ENCODE data around the gene TMED7.
"Not testable (repeated sequence)": the region's sequence is repeated elsewhere in the genome, so short reads cannot be mapped to it uniquely, and the experiment has no call there.

TMED7 gene

GRCh38 chr5:115625579-115626444 is at the start of gene TMED7:
Gene TMED7 (minus strand): TSS chr5:115626036. CDS start chr5:115625792, 244 bp downstream.
- Histone ChIP-seq H3K4me1 (ENCODE audit: insufficient read depth, low read length) (peaks cover 18% of the 10 kb centered on the region), H3K9me3 (ENCODE audit: control insufficient read depth, insufficient read depth, low read length) (no peaks in the 10 kb centered on the region), H3K9ac (ENCODE audit: low read depth, low read length) (peak within 1 kb of the TSS; percentile 93), H3K36me3 (ENCODE audit: insufficient read depth, low read length) (no peaks in the 10 kb centered on the region)

DNA sequence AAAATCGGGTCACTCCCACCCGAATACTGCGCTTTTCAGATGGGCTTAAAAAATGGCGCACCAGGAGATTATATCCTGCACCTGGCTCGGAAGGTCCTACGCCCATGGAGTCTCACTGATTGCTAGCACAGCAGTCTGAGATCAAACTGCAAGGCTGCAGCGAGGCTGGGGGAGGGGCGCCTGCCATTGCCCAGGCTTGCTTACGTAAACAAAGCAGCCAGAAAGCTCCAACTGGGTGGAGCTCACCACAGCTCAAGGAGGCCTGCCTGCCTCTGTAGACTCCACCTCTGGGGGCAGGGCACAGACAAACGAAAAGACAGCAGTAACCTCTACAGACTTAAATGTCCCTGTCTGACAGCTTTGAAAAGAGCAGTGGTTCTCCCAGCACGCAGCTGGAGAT is 48.9 kb upstream of the TMED7 start:
- not testable (repeated sequence) for H3K9ac ChIP-seq (ENCODE audit: low read depth, low read length); H3K4me1 ChIP-seq (ENCODE audit: insufficient read depth, low read length); H3K9me3 ChIP-seq (ENCODE audit: control insufficient read depth, insufficient read depth, low read length); H3K36me3 ChIP-seq (ENCODE audit: insufficient read depth, low read length)

DNA sequence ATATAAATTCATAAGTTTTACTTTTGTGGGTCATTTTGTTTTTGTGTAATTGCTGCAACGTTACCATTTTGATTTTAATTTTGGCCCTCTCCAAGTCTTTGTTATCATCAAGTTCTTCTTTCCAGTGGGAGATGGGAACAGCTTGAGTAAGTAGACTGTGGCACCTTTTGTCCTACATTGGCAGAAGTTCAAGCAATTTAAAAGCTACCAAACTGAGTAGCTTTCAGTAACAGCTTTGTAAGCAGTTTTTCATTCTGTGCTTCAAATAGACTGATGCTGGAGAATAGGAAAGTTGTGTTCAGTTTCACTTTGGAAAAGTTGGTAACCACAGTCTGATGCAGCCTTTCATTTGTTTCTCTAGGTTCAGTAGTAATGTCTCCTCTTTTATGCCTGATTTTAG is 47.8 kb upstream of the TMED7 start:
- Histone ChIP-seq H3K9me3 (ENCODE audit: control insufficient read depth, insufficient read depth, low read length) (no peaks in the 10 kb centered on the region; the same call in 1 of the 2 replicates), H3K4me1 (ENCODE audit: insufficient read depth, low read length) (no peaks in the 10 kb centered on the region), H3K9ac (ENCODE audit: low read depth, low read length) (no peak overlapping the region), H3K36me3 (ENCODE audit: insufficient read depth, low read length) (no peaks in the 10 kb centered on the region)

DNA sequence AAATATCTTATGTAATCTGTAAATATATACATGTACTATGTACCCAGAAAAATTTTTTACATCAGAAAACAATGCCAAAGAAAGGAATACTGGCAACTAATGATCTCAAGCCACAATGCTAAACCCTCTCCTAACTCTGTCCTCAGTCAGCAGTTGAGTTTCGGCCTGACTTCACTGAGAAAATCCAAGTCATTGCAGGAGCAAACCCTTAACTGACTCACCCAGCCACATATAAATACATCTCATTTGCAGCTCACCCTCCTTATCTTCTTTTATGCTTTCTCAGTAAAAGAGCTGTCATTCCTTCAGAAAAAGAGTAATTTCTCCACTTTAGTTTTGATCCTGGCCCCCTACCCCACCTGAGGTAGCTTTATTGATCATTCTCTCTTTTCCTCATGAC is 46.1 kb upstream of the TMED7 start:
- no peak overlapping the region for H3K9ac ChIP-seq (ENCODE audit: low read depth, low read length)
- no peaks in the 10 kb centered on the region for H3K4me1 ChIP-seq (ENCODE audit: insufficient read depth, low read length)
- H3K9me3 ChIP-seq (ENCODE audit: control insufficient read depth, insufficient read depth, low read length), result no peaks in the 10 kb centered on the region; the same call in 1 of the 2 replicates
- H3K36me3 ChIP-seq (ENCODE audit: insufficient read depth, low read length), result no peaks in the 10 kb centered on the region

GRCh38 chr5:115666023-115666422 is 40.2 kb upstream of the TMED7 start:
- no peak overlapping the region for H3K9ac ChIP-seq (ENCODE audit: low read depth, low read length)

DNA sequence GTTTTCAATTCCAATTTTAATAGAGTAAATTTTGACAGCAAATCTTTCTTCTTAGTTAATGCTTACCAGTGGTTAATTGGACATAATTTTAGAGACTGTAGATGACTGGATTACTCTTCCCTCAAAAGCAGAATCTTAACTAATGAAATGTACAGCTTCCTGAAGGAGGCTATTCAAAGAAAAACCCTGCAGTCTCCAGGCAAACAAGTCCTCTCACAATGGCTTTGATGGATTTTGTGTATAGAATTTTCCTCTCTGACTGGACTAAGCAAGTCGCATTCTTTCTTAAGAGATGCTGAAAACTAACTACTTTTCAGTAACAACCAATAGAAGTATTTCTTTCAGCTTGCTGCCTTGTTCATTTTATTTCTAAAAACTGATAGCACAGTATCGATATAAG is 35.7 kb upstream of the TMED7 start:
- H3K4me1 ChIP-seq (ENCODE audit: insufficient read depth, low read length), result no peaks in the 10 kb centered on the region
- H3K9ac ChIP-seq (ENCODE audit: low read depth, low read length), result no peak overlapping the region
- no peaks in the 10 kb centered on the region for H3K9me3 ChIP-seq (ENCODE audit: control insufficient read depth, insufficient read depth, low read length)
- no peaks in the 10 kb centered on the region for H3K36me3 ChIP-seq (ENCODE audit: insufficient read depth, low read length)

More at GRCh38 chr5:115666023-115666422, 40.2 kb upstream of the TMED7 start:
- no peaks in the 10 kb centered on the region for H3K4me1 ChIP-seq (ENCODE audit: insufficient read depth, low read length)
- no peaks in the 10 kb centered on the region for H3K9me3 ChIP-seq (ENCODE audit: control insufficient read depth, insufficient read depth, low read length)
- no peaks in the 10 kb centered on the region for H3K36me3 ChIP-seq (ENCODE audit: insufficient read depth, low read length)

DNA sequence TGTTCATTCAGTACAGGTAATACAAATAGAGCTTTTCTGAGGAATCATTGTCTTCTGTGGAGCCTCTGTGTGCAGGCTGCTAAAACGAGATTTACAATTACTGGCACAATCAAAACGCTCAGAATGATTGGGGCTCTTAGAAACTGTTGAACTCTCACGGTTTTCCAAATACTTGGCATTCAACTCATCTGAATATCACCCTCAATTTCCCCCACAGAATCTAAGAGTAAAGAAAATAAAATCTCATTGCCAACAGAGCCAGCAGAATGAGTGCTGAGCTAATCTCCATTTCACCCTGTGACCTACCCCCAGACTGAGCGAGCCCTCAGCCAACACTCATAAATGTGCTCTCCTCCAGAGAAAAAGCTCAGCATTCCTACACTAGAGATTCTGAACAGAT is 35.3 kb upstream of the TMED7 start:
- H3K9me3 ChIP-seq (ENCODE audit: control insufficient read depth, insufficient read depth, low read length), result no peaks in the 10 kb centered on the region
- H3K4me1 ChIP-seq (ENCODE audit: insufficient read depth, low read length), result no peaks in the 10 kb centered on the region
- H3K9ac ChIP-seq (ENCODE audit: low read depth, low read length), result no peak overlapping the region
- H3K36me3 ChIP-seq (ENCODE audit: insufficient read depth, low read length), result no peaks in the 10 kb centered on the region

GRCh38 chr5:115657881-115658233 is 32.0 kb upstream of the TMED7 start:
- Histone ChIP-seq H3K9me3 (ENCODE audit: control insufficient read depth, insufficient read depth, low read length) (no peaks in the 10 kb centered on the region), H3K9ac (ENCODE audit: low read depth, low read length) (no peak overlapping the region), H3K36me3 (ENCODE audit: insufficient read depth, low read length) (no peaks in the 10 kb centered on the region), H3K4me1 (ENCODE audit: insufficient read depth, low read length) (no peaks in the 10 kb centered on the region)

DNA sequence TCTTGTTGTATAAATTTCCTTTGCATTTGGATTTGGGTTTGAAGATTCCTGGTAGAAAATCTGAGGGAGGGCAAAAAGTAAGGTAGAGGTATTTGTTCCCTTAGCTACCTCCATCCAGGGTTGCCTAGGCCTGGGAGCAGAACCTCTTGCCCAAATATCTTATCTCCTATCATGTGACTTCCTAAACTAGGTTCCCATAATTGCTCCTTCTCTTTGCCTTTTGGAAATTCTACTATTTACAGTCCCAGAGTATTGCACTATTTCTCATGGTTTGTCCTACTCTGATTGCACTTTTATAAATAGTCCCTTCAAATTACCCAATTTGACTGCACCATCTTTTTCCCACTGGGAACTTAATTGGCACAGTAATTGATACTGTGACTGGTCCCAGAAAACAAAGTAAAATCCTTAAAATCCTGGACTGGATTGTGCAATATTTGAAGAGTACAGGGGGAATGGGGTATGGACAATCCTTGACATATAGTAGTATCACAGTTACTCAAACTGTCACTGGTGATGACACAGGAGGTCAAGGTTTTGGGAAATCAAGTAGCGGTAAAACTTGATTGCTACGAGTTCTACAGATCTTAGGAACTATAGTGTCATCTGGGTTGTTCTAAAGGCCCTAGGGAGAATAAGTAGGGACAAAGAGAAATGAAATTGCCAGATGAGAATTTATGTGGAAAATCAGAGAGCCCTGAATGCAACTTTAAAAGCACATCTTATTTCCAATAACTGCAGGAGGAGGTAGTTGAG is 31.5 kb upstream of the TMED7 start:
- Histone ChIP-seq H3K9ac (ENCODE audit: low read depth, low read length) (no peak overlapping the region), H3K36me3 (ENCODE audit: insufficient read depth, low read length) (no peaks in the 10 kb centered on the region), H3K9me3 (ENCODE audit: control insufficient read depth, insufficient read depth, low read length) (no peaks in the 10 kb centered on the region), H3K4me1 (ENCODE audit: insufficient read depth, low read length) (no peaks in the 10 kb centered on the region)

DNA sequence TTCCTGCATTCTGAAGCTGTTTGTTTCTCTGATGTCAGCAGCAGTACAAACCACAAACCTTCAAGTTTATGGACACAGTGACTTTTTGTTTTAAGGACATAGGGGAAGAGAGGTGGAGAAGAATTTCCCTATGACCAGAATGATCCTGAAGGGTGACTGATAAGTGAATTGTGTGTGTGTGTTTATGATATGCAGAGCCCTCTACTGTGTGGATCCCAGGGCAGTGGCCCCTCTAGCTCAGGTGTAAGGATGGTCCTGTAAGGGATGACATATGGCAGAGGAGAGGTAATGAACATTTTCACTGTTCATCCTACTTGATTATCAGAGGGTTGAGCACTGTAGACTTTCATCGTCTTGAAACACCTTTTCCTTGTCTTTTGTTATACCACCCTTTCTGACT is 30.6 kb upstream of the TMED7 start:
- H3K9ac ChIP-seq (ENCODE audit: low read depth, low read length), result no peak overlapping the region
- H3K4me1 ChIP-seq (ENCODE audit: insufficient read depth, low read length), result no peaks in the 10 kb centered on the region
- H3K9me3 ChIP-seq (ENCODE audit: control insufficient read depth, insufficient read depth, low read length), result no peaks in the 10 kb centered on the region
- no peaks in the 10 kb centered on the region for H3K36me3 ChIP-seq (ENCODE audit: insufficient read depth, low read length)

DNA sequence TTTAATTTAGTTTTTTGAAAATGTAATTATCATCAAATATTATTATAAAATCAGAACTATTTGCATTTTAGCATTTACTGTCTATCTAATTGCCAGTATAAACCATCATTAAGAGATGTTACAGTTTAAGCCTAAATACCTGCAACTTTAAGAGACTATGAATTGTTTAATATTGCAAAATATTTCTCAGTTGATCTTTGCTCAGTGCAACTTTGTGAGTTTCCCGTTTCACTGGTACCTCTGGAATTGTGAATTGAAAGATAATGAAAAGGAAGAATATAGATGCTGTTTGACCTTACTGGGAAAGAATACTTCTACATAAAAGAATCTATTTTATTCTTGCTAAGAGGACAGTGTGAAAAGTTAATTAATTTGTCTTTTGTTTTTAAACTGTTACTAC is 30.2 kb upstream of the TMED7 start:
- no peak overlapping the region for H3K9ac ChIP-seq (ENCODE audit: low read depth, low read length)
- no peaks in the 10 kb centered on the region for H3K36me3 ChIP-seq (ENCODE audit: insufficient read depth, low read length)
- no peaks in the 10 kb centered on the region for H3K4me1 ChIP-seq (ENCODE audit: insufficient read depth, low read length)
- H3K9me3 ChIP-seq (ENCODE audit: control insufficient read depth, insufficient read depth, low read length), result no peaks in the 10 kb centered on the region

DNA sequence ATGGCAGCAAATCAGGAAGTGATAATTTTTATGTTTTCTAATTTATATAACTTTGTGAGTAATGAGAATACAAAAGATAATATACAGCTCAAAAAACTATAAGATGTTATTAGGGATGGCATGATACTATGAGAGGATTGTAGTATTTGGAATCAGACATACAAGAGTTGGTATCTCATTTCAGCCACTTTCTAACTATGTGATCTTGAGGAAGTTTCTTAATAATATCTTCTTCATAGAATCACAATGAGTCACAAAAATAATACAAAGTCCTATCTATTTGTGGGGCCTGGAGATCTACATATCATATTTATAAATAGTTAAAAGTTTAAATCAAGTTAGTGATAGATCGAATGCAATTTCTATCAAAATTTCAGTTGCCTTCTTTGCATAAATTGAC is 23.7 kb upstream of the TMED7 start:
- H3K4me1 ChIP-seq (ENCODE audit: insufficient read depth, low read length), result no peaks in the 10 kb centered on the region
- H3K36me3 ChIP-seq (ENCODE audit: insufficient read depth, low read length), result no peaks in the 10 kb centered on the region
- no peaks in the 10 kb centered on the region for H3K9me3 ChIP-seq (ENCODE audit: control insufficient read depth, insufficient read depth, low read length)
- H3K9ac ChIP-seq (ENCODE audit: low read depth, low read length), result no peak overlapping the region

- H3K36me3 ChIP-seq (ENCODE audit: insufficient read depth, low read length), result no peaks in the 10 kb centered on the region
- H3K9me3 ChIP-seq (ENCODE audit: control insufficient read depth, insufficient read depth, low read length), result no peaks in the 10 kb centered on the region
- no peak overlapping the region for H3K9ac ChIP-seq (ENCODE audit: low read depth, low read length)
- H3K4me1 ChIP-seq (ENCODE audit: insufficient read depth, low read length), result no peaks in the 10 kb centered on the region
These were observed 22.2 kb upstream of the TMED7 start for GRCh38 chr5:115648056-115648455.

DNA sequence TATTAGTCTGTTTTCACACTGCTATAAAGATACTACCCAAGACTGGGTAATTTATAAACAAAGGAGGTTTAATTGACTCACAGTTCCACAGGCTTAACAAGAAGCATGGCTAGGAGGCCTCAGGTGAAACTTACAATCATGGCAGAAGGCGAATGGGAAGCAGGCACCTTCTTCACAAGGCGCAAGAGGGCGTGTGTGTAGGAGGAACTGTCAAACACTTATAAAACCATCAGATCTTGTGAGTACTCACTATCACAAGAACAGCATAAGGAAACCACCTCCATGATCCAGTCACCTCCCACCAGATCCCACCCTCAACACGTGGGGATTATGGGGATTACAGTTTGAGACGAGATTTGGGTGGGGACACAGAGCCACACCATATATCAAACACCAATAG is 19.6 kb upstream of the TMED7 start:
- not testable (repeated sequence) for H3K9me3 ChIP-seq (ENCODE audit: control insufficient read depth, insufficient read depth, low read length); H3K9ac ChIP-seq (ENCODE audit: low read depth, low read length); H3K36me3 ChIP-seq (ENCODE audit: insufficient read depth, low read length); H3K4me1 ChIP-seq (ENCODE audit: insufficient read depth, low read length)

DNA sequence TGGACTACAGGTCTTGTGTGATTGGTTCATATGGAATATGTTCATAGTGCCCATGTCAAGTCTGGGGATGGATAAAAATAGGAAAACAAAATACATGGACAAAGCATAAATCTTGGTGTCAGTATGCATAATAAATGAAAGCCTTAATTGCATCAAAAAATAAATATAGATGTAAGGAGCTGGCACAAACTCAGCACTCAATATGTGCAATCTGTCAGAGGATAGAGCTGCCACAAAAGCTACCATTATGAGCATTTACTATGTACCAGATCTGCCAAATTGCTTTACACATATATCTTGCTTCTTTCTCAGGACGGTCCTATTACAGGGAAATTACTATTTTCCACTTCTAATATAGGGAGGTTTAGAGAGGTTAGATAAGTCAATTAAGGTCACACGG is 18.2 kb upstream of the TMED7 start:
- Histone ChIP-seq H3K4me1 (ENCODE audit: insufficient read depth, low read length) (no peaks in the 10 kb centered on the region), H3K36me3 (ENCODE audit: insufficient read depth, low read length) (no peaks in the 10 kb centered on the region), H3K9ac (ENCODE audit: low read depth, low read length) (no peak overlapping the region), H3K9me3 (ENCODE audit: control insufficient read depth, insufficient read depth, low read length) (no peaks in the 10 kb centered on the region)
